Measurements from ENCODE around the gene SV2C.

The SV2C gene

GRCh38 chr5:76202182-76202581, 119.0 kb downstream of the SV2C start:
- Histone ChIP-seq H3K9me3 (ENCODE audit: insufficient read depth, low read depth, low read length) (no peaks in the 10 kb centered on the region), H2AFZ (ENCODE audit: low read length) (no peak overlapping the region), H3K9ac (ENCODE audit: low read depth, low read length, poor library complexity, severe bottlenecking) (no peak overlapping the region), H3K4me2 (ENCODE audit: low read depth, low read length, poor library complexity, severe bottlenecking) (no peak overlapping the region), H3F3A (ENCODE audit: low read depth) (no peaks in the 10 kb centered on the region), H3K4me1 (ENCODE audit: insufficient read depth, low read length, poor library complexity, severe bottlenecking) (no peaks in the 10 kb centered on the region), H3K79me2 (ENCODE audit: insufficient read depth, low read length) (no peaks in the 10 kb centered on the region), H3K9me2 (replicated peaks; ENCODE audit: low read depth, low read length) (no peaks in the 10 kb centered on the region), H3K36me3 (ENCODE audit: insufficient read depth, low read length) (no peaks in the 10 kb centered on the region), H3K27me3 (ENCODE audit: insufficient read depth, low read length, poor library complexity, severe bottlenecking) (no peaks in the 10 kb centered on the region), H3K4me3 (ENCODE audit: low read length, poor library complexity, severe bottlenecking) (no peak overlapping the region), H4K20me1 (ENCODE audit: insufficient read depth, low read length, poor library complexity, severe bottlenecking) (no peaks in the 10 kb centered on the region)
- TF ChIP-seq CTCF (conservative IDR thresholded peaks at IDR 0.05; ENCODE audit: low read length) (no peak), EZH2phosphoT487 (IDR thresholded peaks at IDR 0.05; ENCODE audit: borderline replicate concordance) (no peak)

GRCh38 chr5:76204191-76204590, 121.0 kb downstream of the SV2C start:
- Histone ChIP-seq H3K9ac (ENCODE audit: low read depth, low read length, poor library complexity, severe bottlenecking) (no peak overlapping the region), H2AFZ (ENCODE audit: low read length) (no peak overlapping the region), H3K27me3 (ENCODE audit: insufficient read depth, low read length, poor library complexity, severe bottlenecking) (no peaks in the 10 kb centered on the region), H3K9me3 (ENCODE audit: insufficient read depth, low read depth, low read length) (no peaks in the 10 kb centered on the region), H3F3A (ENCODE audit: low read depth) (no peaks in the 10 kb centered on the region), H3K4me1 (ENCODE audit: insufficient read depth, low read length, poor library complexity, severe bottlenecking) (no peaks in the 10 kb centered on the region), H3K79me2 (ENCODE audit: insufficient read depth, low read length) (no peaks in the 10 kb centered on the region), H3K4me2 (ENCODE audit: low read depth, low read length, poor library complexity, severe bottlenecking) (no peak overlapping the region), H4K20me1 (ENCODE audit: insufficient read depth, low read length, poor library complexity, severe bottlenecking) (no peaks in the 10 kb centered on the region), H3K9me2 (replicated peaks; ENCODE audit: low read depth, low read length) (no peaks in the 10 kb centered on the region), H3K36me3 (ENCODE audit: insufficient read depth, low read length) (no peaks in the 10 kb centered on the region), H3K4me3 (ENCODE audit: low read length, poor library complexity, severe bottlenecking) (no peak overlapping the region)
- TF ChIP-seq CTCF (conservative IDR thresholded peaks at IDR 0.05; ENCODE audit: low read length): no peak
- TF ChIP-seq EZH2phosphoT487 (IDR thresholded peaks at IDR 0.05; ENCODE audit: borderline replicate concordance): no peak

GRCh38 chr5:76204713-76205112, 121.5 kb downstream of the SV2C start:
- Histone ChIP-seq H3F3A (ENCODE audit: low read depth) (no peaks in the 10 kb centered on the region), H3K27me3 (ENCODE audit: insufficient read depth, low read length, poor library complexity, severe bottlenecking) (no peaks in the 10 kb centered on the region), H4K20me1 (ENCODE audit: insufficient read depth, low read length, poor library complexity, severe bottlenecking) (no peaks in the 10 kb centered on the region), H3K9me3 (ENCODE audit: insufficient read depth, low read depth, low read length) (0 out of 2 replicates have a peak, but pooled peaks cover 2% of the 10 kb centered on the region), H3K4me3 (ENCODE audit: low read length, poor library complexity, severe bottlenecking) (no peak overlapping the region), H3K79me2 (ENCODE audit: insufficient read depth, low read length) (no peaks in the 10 kb centered on the region), H3K9ac (ENCODE audit: low read depth, low read length, poor library complexity, severe bottlenecking) (no peak overlapping the region), H3K36me3 (ENCODE audit: insufficient read depth, low read length) (no peaks in the 10 kb centered on the region), H3K4me2 (ENCODE audit: low read depth, low read length, poor library complexity, severe bottlenecking) (no peak overlapping the region), H3K4me1 (ENCODE audit: insufficient read depth, low read length, poor library complexity, severe bottlenecking) (no peaks in the 10 kb centered on the region), H3K9me2 (replicated peaks; ENCODE audit: low read depth, low read length) (no peaks in the 10 kb centered on the region), H2AFZ (ENCODE audit: low read length) (no peak overlapping the region)
- no peak for TF ChIP-seq CTCF (conservative IDR thresholded peaks at IDR 0.05; ENCODE audit: low read length)
- TF ChIP-seq EZH2phosphoT487 (IDR thresholded peaks at IDR 0.05; ENCODE audit: borderline replicate concordance): no peak

Data from Loucy (cell line).